HG03442 (cell line): ENCODE measurements around the gene CRIM1.
A peak's percentile ranks its signal among the peaks of the same experiment; 100 is the strongest.
"Not testable (repeated sequence)": the region's sequence is repeated elsewhere in the genome, so short reads cannot be mapped to it uniquely, and the experiment has no call there.

ENCODE experiments used
- ATAC-seq: cut with Tn5 transposase; IDR thresholded peaks from one replicate; pipeline ENCODE4 v1.9.1; 2021; ENCODE audit warnings: mild to moderate bottlenecking, moderate library complexity; ENCODE audit not compliant: unreplicated experiment

The CRIM1 gene

DNA sequence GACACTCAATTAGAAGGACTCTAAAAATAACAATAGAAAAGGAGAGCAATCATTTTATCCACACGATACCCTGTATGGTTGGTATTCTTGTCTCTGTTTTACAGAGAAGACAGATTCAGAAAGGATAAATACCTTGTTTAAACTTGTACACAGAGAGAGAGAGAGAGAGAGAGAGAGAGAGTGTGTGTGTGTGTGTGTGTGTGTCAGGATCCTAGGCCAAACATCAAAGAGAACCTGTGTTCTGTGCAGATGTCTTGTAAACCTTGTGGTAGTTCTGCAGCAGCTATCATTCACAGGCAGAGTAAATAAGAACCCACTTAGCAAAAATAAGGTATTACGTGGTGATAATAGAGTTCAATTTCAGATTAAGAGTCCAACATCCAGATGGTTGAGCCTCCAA is 4.3 kb upstream of the CRIM1 start:
- no peak for ATAC-seq

DNA sequence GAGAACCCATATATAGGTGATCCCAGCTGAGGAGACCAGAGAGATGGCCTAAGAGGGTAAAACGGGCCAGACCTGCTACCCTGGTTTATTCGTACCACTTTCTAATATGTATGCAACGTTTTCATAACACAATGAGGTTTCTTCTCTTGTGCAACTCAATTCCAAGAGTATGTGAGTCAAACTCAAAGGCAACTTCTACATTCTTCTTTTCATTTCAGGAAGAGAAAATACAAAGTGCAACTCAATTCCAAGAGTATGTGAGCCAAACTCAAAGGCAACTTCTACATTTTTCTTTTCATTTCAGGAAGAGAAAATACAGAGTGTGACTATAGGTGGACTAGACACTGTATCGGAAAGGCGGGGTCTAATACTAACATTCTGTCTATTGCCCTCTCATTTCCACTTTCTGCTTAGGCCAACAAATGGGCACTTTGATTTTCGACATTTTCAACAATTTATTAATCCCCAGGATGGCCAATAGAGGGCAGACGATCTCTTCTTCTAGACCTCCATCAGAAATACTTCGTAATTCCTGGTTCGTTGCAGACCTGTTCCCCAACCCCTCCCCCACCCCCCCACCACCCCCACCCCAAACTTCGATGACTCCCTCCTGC is 3.7 kb upstream of the CRIM1 start:
- no peak for ATAC-seq

DNA sequence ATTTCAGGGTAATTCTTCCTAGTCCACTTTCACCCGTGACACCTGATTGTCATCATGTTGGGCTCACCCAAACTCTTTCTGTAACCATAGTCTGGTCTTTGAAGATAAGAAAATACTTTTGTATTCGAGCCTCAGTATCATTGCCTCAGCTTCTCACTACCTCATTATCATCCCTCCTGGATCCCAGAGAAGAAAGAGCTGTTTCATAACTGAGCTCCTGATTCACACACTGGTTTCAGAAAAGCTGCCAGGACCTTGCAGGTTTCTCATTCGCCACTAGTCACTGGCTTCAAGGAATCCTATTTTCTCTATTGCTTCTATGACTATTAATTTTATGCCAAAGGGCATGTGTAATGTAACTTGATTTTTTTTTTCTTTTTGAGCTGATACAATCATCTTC is 2.9 kb upstream of the CRIM1 start:
- no peak for ATAC-seq

DNA sequence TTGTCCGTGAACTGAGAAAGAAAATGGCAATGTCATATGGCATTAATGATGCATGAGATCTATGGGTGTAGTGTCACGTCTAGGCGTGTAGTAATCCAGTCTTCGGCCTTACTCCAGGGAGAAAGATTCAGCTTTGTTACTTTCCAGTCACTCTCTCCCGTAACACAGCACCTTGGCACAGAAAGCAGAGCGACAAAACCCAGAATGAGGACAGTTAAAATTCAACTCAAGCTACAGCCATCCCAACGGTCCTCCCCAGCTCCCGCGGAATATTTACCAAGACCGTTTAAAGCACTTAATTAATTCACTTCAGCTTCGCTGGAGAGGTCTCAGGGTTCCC is 797 bp upstream of the CRIM1 start:
- ATAC-seq = no peak

DNA sequence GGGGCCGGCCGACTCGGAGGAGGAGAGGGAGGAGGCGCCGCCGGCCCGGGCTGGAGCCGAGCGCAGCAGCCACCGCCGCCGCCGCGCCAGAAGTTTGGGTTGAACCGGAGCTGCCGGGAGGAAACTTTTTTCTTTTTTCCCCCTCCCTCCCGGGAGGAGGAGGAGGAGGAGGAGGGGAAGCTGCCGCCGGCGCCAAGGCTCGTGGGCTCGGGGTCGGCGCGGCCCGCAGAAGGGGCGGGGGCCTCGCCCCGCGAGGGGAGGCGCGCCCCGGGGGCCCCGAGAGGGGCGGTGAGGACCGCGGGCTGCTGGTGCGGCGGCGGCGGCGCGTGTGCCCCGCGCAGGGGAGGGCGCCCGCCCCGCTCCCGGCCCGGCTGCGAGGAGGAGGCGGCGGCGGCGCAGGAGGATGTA is 316 bp downstream of the CRIM1 start:
- ATAC-seq = no peak

DNA sequence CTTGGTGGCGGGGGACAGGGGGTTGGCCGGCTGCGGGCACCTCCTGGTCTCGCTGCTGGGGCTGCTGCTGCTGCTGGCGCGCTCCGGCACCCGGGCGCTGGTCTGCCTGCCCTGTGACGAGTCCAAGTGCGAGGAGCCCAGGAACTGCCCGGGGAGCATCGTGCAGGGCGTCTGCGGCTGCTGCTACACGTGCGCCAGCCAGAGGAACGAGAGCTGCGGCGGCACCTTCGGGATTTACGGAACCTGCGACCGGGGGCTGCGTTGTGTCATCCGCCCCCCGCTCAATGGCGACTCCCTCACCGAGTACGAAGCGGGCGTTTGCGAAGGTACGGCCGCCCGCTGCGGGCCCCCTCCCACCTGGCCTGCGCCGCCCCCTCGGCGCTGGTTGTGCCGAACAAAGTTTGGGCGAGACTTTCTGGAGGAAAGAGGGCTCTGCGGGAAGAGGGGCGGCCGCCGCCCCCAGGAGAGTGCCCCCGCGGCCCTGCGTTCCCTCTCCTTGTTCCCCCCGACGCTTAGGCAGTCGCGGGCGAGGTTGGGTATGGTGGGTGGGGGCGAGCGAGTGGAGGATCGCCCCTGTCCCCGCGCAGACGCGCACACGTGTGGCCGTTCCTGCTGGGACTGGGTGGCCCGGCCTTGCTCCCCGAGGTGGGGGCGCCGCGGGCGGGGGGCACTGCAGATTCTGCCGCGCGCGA is 866 bp downstream of the CRIM1 start:
- ATAC-seq = no peak

DNA sequence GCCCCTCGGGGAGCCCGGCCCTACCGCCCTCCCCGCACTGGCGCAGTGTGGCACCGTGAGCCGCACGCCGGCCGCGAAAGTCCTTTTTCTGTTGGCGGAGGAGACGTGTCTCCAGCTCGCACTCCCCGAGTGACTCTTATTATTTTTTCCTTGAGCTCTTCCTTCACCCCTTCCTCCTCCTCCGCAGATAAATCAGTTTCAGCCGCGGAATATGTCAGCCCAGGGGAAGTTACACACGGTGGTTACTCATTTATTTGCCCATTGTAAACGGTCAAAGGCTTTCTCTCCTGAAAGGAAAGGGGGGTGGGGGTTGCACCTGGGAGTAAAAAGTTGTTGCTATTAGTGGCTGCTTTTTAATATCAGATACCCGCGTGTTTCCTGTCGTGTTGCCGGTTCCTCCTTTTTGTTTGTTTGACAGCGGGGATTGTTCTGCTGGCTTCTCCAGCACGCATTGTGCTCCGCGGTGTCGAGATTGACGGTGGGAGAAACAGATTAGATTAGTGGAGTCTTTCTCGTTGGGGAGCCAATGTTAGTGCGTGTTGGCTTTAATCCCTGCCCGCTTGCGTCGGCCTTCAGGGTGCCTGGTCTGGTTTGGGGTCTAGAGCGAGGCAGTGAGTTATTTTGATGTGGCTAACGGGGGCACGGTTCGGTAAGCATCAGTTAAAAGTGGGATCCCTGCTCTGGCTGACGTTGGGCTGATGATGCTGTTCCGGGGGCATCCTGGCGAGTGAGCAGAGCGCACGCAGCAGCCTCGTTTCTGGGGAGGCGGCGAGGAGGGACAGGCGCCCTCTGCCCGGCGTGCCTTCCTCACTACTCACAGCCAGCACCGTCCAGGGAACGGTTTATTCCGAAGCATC is 1.6 kb downstream of the CRIM1 start:
- peak; percentile 32 for ATAC-seq

DNA sequence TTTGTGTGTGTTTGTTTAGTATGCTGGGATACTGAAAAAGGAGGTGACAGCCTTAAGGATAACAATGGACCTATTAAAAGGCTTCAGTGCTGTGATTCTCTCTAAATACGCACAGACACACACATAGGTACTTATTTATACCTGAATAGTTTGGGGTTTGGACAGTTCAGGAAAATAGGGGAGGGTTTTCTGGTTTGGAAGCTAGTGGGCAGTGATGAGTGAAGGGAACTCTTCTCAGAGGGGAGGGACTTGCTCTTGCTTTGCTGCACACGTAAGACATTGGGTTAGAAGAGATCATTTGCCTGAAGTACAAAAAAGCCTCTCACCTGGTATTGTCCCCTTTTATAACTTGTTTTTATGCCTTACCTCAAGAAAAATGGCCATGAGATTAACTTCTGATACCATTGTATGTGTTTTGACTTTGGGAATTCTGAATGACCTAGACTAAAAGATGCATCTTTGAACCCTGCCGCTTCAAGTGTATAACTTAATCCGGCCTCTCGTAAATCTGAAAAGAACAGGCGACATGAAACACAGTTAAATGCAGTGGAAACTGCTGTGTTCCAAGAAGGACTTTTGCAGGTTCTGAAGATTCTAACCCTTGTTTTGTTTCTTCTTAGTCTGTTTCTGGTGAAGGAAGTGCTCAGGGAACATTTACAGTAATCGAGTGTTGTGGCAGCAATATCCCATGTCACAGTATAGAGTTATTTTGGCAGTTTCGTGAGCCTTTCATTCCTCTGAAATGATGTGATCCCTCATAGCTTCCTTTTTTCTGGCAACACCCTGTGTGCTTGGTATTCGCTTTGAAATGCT is 2.5 kb downstream of the CRIM1 start:
- no peak for ATAC-seq

DNA sequence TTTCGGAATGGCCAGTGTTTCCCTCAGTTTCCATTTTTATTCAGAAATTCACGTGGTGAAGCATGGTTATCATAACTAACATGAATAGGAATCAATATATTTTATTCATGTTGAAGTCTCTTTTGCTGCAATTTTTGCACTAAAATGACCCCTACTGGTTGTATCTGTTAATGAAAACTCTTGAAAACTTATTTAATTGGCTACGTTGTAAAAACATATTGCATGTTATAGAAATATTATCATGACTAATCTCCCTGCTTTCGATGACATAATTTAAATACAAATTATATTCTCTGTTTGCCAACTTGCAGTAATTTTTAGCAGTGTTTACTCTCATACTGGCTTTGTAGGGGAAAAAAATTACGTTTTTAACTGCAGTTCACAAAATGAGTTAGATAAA is 3.5 kb downstream of the CRIM1 start:
- ATAC-seq = no peak

DNA sequence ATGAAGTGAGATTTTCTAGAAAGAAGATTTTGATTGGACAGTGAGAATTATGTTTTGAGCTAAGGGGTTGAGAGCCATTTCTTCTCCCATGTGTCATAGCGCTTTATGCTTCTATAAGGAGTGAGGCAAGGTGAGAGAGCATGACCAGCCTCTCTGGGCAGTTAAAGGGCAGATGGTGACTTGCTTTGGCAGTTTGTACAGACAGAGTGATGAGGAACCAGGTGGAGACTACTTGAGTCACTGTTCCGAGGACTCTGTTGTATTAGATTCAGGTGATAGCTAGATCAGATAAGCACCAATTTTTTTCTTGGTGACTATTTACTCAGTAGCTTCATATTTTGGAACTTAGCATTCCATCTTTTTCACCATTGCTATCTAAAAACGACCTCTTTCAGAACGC is 4.5 kb downstream of the CRIM1 start:
- no peak for ATAC-seq

DNA sequence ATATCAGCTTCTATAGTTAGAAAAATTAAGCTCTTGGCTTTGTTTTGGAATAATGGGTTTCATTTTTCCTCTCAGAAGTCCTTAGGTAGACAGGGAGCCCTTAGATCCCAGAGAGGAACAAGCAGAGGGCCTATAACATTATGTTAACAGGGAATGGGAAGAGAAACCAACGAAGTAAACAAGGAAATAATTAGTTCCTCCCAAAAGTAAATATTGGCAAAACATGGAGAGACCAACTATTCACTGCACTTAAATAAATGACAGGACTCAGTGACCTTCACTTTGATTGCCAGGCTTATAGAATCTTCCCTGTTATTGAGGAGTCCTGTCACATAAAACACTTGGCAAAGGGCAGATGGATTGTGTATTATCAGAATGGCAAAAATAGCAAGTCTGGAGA is 5.3 kb downstream of the CRIM1 start:
- ATAC-seq = no peak

DNA sequence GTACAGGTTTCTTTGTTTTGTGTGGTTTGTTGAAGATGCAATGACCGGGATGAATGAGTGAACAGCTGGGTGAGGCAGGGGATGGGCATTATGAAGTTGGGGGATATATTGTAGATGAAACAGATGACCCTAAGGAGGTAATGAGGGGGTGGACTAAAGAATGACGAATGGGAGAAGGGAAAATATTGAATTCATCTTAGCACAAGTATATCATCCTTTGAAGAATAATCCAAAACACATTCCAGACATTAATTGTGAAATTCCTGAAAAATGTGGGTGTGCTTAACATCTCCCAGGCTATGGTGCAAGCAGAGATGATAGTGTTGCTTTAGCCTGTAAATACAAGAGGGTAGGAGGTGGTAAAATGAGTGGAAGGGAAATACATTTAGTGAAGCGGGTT is 5.8 kb downstream of the CRIM1 start:
- ATAC-seq = no peak

DNA sequence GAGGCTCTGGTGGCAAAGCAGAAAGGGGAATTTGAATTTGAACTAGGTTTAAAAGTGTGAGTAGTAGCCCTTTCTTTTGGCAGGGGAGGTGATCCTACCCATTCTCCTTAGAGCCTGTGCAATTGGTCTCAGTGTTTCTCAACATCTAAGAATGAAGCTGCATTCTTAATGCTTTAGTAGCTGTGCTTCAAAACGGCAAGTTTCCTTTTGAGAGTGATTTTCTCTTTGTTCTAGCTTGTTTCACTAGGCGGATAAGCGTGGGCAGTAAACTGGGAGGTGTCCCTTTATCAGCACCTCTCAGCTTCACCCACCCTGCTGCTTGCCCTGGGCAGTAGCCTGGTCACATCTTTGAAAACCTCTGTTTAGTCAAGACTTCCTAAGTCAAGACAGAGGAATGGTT is 6.7 kb downstream of the CRIM1 start:
- no peak for ATAC-seq

DNA sequence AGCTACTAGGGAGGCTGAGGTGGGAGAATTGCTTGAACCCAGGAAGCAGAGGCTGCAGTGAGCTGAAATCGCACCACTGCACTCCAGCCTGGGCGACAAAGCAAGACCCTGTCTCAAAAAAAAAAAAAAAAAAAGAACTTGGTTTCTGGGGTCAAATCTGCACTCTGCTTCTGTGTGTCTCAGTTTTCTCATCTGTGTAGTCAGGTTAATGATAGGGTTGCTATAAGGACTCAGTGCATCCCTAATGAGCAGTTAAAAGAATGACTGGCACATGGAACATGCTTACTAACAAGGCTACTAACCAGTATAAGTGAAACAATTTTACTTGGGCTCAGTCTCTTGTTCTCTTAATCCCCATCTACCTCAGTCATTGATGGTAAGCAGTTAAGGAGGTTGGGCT is 7.5 kb downstream of the CRIM1 start:
- ATAC-seq = not testable (repeated sequence)

DNA sequence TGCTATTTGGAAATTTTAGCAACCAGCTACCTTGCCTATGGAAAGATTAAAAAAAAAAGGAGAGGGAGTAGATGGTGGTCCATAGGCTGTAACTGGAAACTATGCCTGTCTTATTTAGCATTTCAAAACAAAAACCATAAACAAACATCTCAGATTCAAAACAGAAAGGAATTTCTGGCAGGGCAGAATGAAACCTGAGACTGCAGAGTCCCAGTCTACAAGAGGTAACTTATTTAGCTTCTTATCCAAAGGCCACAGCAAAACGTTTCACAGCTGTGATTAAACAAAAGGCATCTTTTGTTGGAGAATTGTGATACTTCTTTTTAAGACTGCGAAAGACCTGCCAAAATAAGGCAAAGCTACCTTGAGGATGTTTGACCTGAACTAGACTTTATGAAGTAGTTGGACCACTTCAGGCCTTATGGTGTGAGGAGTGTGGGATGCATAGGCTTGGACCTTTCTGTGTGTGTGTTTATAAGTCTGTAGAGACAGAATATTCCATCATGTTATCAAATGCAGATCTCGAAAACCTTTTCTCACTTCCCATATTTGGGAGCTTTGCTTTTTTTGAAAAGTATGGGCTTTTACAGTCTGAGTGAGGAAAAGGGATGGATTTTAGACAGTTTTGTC is 11.0 kb downstream of the CRIM1 start:
- no peak for ATAC-seq

DNA sequence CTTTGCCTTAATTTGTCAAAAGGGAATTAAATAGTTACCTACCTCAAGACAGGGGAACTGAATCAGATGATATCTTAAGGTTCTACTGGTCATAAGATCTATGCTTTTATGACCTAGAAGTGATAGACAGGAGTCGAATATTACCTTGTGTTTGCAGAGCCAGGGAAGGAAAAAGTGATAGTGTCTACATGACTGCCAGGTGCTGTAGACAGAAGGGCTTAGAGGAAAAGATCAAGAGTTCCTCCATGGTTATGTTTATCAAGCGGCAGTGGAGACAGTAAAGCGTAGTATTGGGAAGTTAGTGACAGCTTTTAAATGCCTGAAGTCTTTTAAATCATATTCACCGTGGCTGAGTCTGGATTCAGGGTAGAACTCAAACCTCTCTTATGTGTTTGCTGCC is 11.9 kb downstream of the CRIM1 start:
- ATAC-seq = no peak

DNA sequence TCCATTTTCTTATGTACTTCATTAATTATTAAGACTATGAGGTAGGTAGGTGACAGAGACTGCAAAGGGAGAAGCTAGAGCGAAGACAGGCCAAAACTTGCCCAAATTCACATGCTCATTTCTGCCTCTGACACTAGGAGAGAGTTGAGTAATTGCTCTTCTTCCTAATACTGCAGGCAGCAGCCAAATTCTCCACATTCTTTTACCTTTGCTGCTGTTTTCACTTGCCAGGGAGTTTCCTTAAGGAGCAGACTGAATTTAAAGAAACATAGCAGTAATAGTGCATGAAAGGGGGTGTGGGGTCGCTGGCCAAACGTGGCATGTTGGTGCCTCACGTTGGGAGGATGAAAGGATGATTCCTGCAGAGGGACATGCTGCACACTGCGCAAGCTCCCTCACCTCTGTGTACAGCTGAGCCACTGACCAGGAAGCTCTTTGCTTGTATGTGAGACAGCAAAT is 12.3 kb downstream of the CRIM1 start:
- ATAC-seq = no peak

DNA sequence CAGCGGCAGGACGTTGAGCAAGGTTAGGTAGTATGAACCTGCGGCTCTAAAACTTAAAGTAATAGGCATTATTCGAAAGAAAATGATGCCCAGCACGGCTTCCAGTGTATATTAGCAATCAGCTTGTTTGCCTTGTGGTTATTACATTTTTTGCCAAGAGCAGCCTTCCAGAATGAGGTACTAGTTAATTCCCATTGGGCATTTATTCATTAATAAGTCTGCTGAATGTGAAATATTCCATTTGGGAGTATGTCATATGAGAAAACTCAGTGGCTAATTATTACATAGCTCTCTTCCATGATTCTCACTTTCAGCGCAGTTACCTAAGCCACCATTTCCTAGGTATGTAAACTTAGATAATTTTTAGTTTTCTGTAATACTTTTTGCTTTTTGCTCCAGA is 12.9 kb downstream of the CRIM1 start:
- ATAC-seq = no peak

DNA sequence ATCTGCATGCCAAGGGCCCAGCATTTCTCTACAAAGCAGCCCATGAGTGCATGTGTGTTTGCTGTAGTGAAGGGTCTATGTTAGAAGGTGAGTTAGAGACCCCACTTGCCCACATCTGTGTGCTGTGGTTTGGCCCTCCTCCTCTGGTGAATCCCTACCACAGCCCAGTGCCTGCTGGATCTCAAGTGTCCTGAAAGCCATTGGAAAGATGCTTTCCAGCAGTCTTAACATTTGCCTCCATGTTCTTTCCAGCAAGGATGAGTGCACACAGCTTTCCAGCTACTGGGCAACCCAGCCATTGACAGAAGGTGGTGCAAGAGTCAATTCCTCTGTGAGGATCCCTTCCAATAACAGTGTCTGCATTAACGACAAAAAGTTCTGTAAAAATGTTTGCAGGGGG is 13.6 kb downstream of the CRIM1 start:
- ATAC-seq = no peak

DNA sequence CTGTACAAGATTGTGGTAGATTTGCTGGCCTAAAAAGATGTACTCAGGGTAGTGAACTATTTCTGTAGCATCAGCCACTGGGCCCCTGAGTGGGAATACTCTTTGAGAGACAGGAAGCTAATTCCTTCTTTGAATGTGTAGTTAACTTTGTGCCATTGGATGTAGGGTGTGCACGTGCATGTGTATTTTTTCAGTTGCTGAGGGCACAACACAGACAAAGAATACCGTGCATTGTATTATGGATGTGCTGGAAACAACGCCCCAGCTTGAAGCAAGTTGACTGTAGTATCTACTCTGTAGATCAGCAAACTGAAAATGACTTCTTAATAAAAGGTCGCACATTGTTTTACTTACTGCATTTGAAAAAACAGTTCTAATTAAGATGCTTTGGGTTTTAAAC is 14.1 kb downstream of the CRIM1 start:
- ATAC-seq = no peak

DNA sequence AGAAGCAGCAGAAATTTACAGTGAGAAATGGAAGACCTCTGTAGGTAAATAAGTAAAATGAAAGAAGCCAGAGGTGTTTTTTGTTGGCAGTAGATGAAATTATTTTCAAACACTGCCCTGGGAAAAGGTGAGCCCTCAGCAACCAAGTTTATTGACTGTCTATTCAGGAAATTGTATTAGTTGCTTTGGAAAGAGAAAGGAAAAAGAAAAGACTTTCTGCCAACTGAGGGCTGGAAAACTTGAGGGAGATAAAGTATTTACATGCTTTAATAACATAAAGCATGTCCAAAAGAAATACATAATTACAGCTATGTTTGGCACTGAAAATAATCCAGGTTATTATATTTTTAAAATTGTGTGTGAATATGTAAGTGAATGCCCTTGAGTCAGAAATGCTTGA is 14.7 kb downstream of the CRIM1 start:
- ATAC-seq = no peak
